Right cardiac atrium (tissue), 5 donors: ENCODE measurements around the gene SRC. TPM values are rescaled to one million over a fixed set of nuclear protein-coding genes. Genes with fewer than 3 reads are reported as not detected.

Source experiments
- ATAC-seq, 2 donors: fragments of 200-7000 bp; cut with Tn5 transposase; one replicate each; pipeline versions ENCODE4 v1.8.0 to v1.9.1; 2020; ENCODE audit warnings: moderate library complexity in 2 of 2, mild to moderate bottlenecking in 1 of 2
- DNase-seq, 3 donors: peaks; one replicate each; pipeline ENCODE4 v3.0.0-alpha.2; 2020
- H3K27ac ChIP-seq: one replicate; pipeline ENCODE4 v1.5.1; 2013; ENCODE audit warnings: mild to moderate bottlenecking, low read length, control low read depth, moderate library complexity
- H3K27me3 ChIP-seq: one replicate; pipeline ENCODE4 v1.6.1; 2013; ENCODE audit not compliant: control insufficient read depth, insufficient read depth
- H3K4me1 ChIP-seq: one replicate; pipeline ENCODE4 v1.6.1; 2013; ENCODE audit warnings: low read length; ENCODE audit not compliant: control insufficient read depth, insufficient read depth
- H3K4me3 ChIP-seq: one replicate; pipeline ENCODE4 v1.5.1; 2013; ENCODE audit warnings: low read length, control low read depth
- H3K9me3 ChIP-seq: one replicate; pipeline ENCODE4 v1.6.1; 2013; ENCODE audit warnings: low read length; ENCODE audit not compliant: control insufficient read depth
- WGBS: extraction: QIAGEN DNeasy Blood & Tissue Kit; methylation state at CpG from one replicate; pipeline ENCODE4 v1.1.7; 2013; 5-methylcytosine and 5-hydroxymethylcytosine counted together
- intact Hi-C, 4 donors: fragments of 100-400 bp; cut with DNase I; formaldehyde crosslinking; loops; one replicate each; pipeline versions ENCODE4 v1.11.0 to v1.14.0; 2022 to 2023
- polyA plus RNA-seq: library from polyadenylated mRNA; stranded (reverse); fragments of 200-250 nt; gene quantifications from one replicate; pipeline ENCODE4 v1.2.3, GENCODE V29; 2013
- total RNA-seq, 4 donors: library from RNA; stranded (reverse); fragmentation: NEBNext Ultra II Directional; extraction: Animal tissue kit (Norgen Biotek cat#: 25700); gene quantifications; one replicate each; pipeline ENCODE4 v1.2.1, GENCODE V29; 2021
- donor health status: healthy with polysubstance abuse.
- donor health status: DM: no; HTN: yes; CAD: no.
- donor health status: DM: no; HTN: no; CAD: no.
- donor health status: DM: no; HTN: yes; CAD: no; lungs with severe emphysema.
- donor health status: DM: yes; HTN: yes; CAD: no.

The SRC gene
- total and polyA plus RNA-seq, 5 donors, result 9.5 to 14.0 (median 13.1) TPM

DNA sequence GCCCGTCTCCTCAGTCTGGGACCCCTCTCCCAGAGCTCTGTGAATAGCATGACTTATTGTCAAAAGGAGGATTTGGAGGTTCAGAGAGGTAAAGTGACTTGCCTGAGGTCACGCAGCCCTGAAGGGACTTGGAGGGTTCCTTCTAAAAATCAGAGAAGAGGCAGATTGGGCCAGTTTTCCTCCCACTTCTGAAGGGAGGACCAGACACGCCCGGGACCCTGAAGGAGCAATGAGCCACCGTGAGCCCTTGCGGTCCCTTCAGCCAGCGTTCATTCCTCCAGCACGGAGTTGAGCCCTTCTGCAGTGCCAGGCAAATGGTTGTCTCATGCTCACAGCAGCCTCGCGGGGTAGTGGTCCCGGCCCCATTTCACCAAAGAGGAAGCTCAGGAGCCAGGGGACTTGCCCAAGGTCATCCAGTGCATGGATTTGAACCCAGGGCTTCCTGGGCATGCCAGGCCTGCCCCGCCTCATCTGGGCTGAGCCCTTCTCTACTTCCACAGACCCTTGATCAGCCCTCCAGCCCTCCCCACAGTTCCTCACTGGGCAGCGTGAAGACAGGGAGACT lies 7.4 kb downstream of the SRC start:
- H3K27me3 ChIP-seq, result no peaks in the 10 kb centered on the region
- no peak overlapping the region for H3K27ac ChIP-seq
- ATAC-seq (no peak), DNase-seq (peak in 1 of 3 donors; percentile 25)
- WGBS, result 94% methylated on average over 13 of the region's 13 CpGs
- H3K4me1 ChIP-seq, result peaks cover 7% of the 10 kb centered on the region
- intact Hi-C loops, result no loop called here
- H3K4me3 ChIP-seq, result no peak overlapping the region
- no peaks in the 10 kb centered on the region for H3K9me3 ChIP-seq

GRCh38 chr20:37354210-37355195 lies 8.6 kb downstream of the SRC start:
- peak in 1 of 3 donors; percentile 28 for DNase-seq
- no peak for ATAC-seq
- no peak overlapping the region for H3K27ac ChIP-seq
- no peaks in the 10 kb centered on the region for H3K27me3 ChIP-seq
- no peaks in the 10 kb centered on the region for H3K9me3 ChIP-seq
- 88% methylated on average over 18 of the region's 18 CpGs for WGBS
- intact Hi-C loops, result no loop called here
- H3K4me1 ChIP-seq, result peaks cover 7% of the 10 kb centered on the region
- no peak overlapping the region for H3K4me3 ChIP-seq

DNA sequence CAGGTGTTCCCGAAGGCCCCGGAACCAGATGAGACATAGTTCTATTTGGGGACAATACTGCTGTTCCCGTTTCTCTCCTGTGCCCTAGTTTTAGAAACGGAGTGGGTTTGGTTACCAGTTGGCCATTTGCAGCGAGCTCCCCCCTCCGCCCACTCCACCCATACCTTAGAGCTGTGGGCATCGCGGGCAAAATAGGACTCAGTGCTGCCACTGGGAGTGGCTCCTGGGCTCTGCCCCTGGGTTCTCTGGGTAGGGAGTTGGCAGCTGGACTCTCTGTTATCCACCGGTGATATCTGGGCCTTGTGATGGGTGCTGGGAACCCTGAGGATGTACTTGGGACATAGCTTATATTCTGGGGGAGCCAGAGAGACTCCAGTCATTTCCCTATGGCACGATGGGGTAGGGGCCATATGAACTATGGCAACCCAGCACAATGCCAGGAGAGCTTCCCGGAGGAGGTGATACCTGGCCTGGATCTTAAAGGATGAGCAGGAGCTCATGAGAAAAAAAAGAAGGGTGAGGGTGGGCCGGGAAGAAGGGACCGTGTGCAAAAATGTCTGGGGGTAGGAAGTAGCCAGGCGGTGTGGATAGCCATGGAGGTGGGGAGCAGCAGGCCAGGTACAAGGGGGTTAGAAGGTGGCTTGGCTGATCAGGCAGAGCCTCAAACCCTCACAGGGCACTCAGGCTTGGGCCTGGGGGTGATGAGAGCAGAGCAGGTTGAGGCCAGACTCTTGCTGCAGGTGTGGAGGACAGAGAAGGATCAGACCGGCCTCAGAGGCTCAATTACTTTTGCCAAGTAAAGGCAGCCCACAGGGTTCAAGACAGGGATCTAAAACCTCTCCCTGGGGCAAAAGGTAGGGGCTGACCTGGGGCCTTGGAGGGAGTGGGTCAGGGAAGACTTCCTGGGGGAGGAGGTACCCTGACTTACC lies 9.6 kb downstream of the SRC start:
- no peaks in the 10 kb centered on the region for H3K27me3 ChIP-seq
- no peaks in the 10 kb centered on the region for H3K9me3 ChIP-seq
- H3K4me1 ChIP-seq, result peaks cover 5% of the 10 kb centered on the region
- 88% methylated on average over 15 of the region's 15 CpGs for WGBS
- no peak overlapping the region for H3K4me3 ChIP-seq
- H3K27ac ChIP-seq, result no peak overlapping the region
- ATAC-seq (no peak), DNase-seq (peak in 2 of 3 donors; percentile 25 to 30)
- intact Hi-C loops, result no loop called here

DNA sequence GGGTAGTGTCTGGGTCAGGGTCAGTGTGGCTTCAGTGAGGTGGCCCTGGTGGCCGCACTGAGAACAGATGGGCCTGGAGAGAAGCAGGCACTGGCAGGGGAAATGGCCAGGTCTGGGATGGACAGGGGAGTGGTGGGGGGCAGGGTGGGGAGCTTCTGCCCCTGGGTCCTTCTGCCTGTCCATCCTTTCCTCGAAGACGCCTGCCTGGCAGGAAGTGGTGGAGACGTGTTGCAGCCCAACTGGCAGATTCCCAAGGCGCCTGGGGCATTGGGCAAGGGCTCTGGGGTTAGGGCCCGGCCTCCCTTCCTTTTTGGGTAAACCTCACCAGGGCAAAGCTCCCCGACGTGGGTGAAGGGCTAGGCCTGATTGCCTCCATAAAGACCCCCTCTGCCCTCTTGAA lies 10.4 kb downstream of the SRC start:
- Histone ChIP-seq H3K27ac (no peak overlapping the region), H3K27me3 (no peaks in the 10 kb centered on the region), H3K4me1 (peaks cover 5% of the 10 kb centered on the region), H3K9me3 (no peaks in the 10 kb centered on the region), H3K4me3 (no peak overlapping the region)
- DNase-seq (peak; percentile 74 to 89 (median 88)), ATAC-seq (peak; percentile 12 to 18)
- WGBS, result 39% methylated on average over 8 of the region's 8 CpGs
- intact Hi-C loops, result no loop called here

DNA sequence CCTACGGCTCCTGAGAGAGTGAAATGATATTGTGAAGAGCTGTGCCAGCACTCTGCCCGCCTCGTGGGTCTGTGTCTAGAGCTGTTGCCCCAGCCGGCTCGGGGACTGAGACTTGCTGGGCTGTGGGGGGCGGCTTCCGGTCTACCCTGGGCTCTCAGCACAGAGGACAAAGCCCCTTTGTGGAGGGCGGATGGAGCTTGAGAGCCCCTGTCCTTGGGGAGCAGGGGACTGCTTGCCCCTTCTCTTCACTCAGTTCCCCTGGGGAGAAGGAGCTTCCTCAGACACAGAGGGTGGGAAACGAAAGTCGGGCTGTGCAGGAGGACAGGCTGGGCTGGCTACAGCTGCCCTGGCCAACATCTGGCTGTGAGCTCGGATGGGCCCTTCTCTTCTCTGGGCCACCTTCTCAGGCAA lies 11.0 kb downstream of the SRC start:
- no peaks in the 10 kb centered on the region for H3K9me3 ChIP-seq
- no peak overlapping the region for H3K27ac ChIP-seq
- H3K4me1 ChIP-seq, result peaks cover 5% of the 10 kb centered on the region
- no peaks in the 10 kb centered on the region for H3K27me3 ChIP-seq
- DNase-seq (peak in 2 of 3 donors; percentile 45 to 53), ATAC-seq (peak in 1 of 2 donors; percentile 14)
- H3K4me3 ChIP-seq, result no peak overlapping the region
- 56% methylated on average over 11 of the region's 11 CpGs for WGBS
- intact Hi-C loops, result no loop called here

- H3K27ac ChIP-seq, result no peak overlapping the region
- intact Hi-C loops, result no loop called here
- 65% methylated on average over 15 of the region's 15 CpGs for whole genome bisulfite sequencing
- H3K4me1 ChIP-seq, result peaks cover 5% of the 10 kb centered on the region
- no peak overlapping the region for H3K4me3 ChIP-seq
- DNase-seq, result peak in 1 of 3 donors; percentile 52
- no peaks in the 10 kb centered on the region for H3K27me3 ChIP-seq
- no peaks in the 10 kb centered on the region for H3K9me3 ChIP-seq
- ATAC-seq, result no peak
These were observed 11.8 kb downstream of the SRC start for GRCh38 chr20:37357481-37358365.

DNA sequence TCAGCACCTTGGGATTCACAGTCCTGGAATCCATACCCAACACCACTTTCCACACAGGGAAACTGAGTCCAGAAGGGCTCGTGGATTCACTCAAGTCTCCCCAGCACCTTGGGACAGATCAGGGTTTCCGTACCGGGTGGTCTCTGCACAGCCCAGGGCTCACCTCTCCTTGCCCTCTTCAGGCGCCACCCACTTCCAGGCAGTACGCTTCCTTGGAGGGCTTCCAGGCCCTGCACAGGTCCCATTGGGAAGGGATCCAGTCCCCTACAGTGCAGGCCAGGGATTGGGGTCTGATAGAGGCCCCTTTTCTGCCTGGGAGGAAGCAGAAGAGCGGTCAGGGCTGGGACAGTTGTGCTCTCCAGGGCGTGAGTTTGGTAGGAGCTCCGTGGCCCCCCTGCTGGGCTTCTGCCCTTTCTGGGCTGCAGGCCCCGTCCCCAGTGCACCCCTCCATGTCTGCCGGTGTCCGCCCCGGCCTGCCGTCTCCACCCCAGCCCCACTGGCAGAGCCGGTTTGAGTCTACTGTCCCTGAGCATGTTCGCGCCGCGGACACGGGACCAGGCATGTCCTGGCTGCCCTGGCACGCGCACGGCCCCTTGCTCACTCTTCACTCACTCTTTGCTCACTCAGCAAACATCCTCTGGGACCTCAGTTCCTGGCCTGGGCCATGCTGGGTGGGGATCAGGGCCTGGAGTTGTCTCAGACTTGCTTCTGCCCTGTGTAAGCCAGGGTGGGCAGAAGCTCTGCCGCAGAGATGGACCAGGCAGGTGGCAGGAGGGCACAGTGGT lies 12.6 kb downstream of the SRC start:
- peak; percentile 41 to 57 for ATAC-seq
- DNase-seq, result peak; percentile 53 to 83 (median 81)
- Histone ChIP-seq H3K9me3 (no peaks in the 10 kb centered on the region), H3K4me3 (no peak overlapping the region), H3K27ac (no peak overlapping the region), H3K27me3 (no peaks in the 10 kb centered on the region), H3K4me1 (peaks cover 5% of the 10 kb centered on the region)
- WGBS, result 55% methylated on average over 23 of the region's 23 CpGs
- intact Hi-C loops, result no loop called here

DNA sequence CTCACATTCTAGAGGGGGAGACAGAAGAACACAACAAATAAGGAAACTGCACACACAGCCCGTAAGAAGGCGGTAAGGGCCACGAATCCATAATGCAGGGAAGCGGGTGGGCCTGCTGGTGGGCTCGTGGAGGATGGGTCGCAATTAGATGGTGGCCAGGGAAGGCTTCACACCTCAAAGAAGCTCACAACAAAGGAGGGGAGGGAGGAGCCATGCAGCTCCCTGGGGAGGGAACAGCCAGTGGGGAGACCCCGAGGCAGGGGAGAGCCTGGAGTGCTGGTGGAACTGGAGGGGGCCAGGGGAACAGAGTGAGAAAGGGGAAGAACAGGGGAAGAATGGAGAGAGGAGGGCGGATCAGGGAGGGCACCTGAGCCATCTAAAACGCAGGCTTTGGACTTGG lies 13.4 kb downstream of the SRC start:
- Histone ChIP-seq H3K4me3 (no peak overlapping the region), H3K9me3 (no peaks in the 10 kb centered on the region), H3K27ac (no peak overlapping the region), H3K4me1 (peaks cover 5% of the 10 kb centered on the region), H3K27me3 (no peaks in the 10 kb centered on the region)
- DNase-seq, result peak in 1 of 3 donors; percentile 34
- ATAC-seq, result no peak
- 78% methylated on average over 9 of the region's 9 CpGs for WGBS
- intact Hi-C loops, result no loop called here

- Histone ChIP-seq H3K4me3 (no peak overlapping the region), H3K27me3 (no peaks in the 10 kb centered on the region), H3K4me1 (peaks cover 5% of the 10 kb centered on the region), H3K27ac (no peak overlapping the region), H3K9me3 (no peaks in the 10 kb centered on the region)
- ATAC-seq (no peak), DNase-seq (no peak)
- intact Hi-C loops, result loop anchor here in 1 of 4 donors (10.0 kb wide), 1 partner anchor 165 kb away; no protein-coding TSS in a partner anchor
- 84% methylated on average over 5 of the region's 5 CpGs for WGBS
These were observed 13.9 kb downstream of the SRC start for GRCh38 chr20:37359836-37360235.
